ENCODE results near the gene AMBN.
"Not testable (repeated sequence)": the region's sequence is repeated elsewhere in the genome, so short reads cannot be mapped to it uniquely, and the experiment has no call there.

The AMBN gene

GRCh38 chr4:70607334-70607853 is 15.3 kb downstream of the AMBN start:
- no peak for DNase-seq (ENCODE audit: low read depth in 4 of 4, low spot score in 1 of 4)

GRCh38 chr4:70608324-70608723 is 16.3 kb downstream of the AMBN start:
- DNase-seq (ENCODE audit: low read depth in 4 of 4, low spot score in 1 of 4), result no peak

DNA sequence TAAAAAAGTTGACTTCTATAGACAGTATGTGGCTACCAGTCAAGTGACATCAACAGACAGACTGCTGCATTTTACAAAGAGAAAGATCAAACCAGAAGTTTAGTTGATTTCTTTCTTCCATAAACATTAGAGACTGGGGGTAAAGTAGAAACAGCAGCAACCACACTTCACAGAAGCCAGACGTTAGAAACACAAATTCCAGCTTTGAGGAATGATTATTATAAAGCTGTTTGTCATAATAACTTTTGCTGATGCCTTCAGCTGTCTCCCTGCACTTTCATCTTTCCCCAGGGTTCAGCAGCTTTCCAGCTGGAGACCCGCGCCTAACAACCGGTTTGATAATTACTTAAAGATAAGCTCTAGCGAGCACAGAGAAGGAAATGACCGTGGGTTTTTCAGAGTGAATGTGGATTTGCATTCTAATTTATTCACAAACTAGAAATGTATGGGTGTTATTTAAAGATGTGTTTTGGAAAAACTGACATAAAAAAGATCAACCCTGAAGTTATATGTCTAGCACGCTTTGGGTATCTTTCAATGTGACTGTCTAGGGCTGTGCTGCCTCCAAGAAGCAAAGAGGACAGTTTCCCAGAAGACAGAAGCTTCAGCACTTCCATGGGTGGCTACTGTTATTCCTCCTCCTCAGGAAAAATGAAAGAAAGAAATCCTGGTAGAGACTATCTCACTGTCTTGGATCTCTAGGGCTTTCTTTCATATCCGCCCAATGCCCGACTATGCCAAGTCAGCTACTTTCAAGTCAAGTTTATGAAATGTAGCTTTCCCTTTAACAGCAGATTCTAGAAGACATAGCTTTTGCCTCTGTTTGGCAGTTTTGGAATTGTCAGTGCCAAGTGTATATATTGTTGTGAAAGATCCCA is 21.5 kb downstream of the AMBN start:
- no peak for DNase-seq (ENCODE audit: low read depth in 4 of 4, low spot score in 1 of 4)

- no peak for DNase-seq (ENCODE audit: low read depth in 4 of 4, low spot score in 1 of 4)
Measured at GRCh38 chr4:70614184-70614555, 22.1 kb downstream of the AMBN start.

GRCh38 chr4:70619288-70619687 is 27.2 kb downstream of the AMBN start:
- DNase-seq (ENCODE audit: low read depth in 4 of 4, low spot score in 1 of 4), result no peak

- DNase-seq (ENCODE audit: low read depth in 4 of 4, low spot score in 1 of 4), result no peak
Measured at GRCh38 chr4:70619778-70620177, 27.7 kb downstream of the AMBN start.

GRCh38 chr4:70623323-70623722 is 31.3 kb downstream of the AMBN start:
- no peak for DNase-seq (ENCODE audit: low read depth in 4 of 4, low spot score in 1 of 4)

- DNase-seq (ENCODE audit: low read depth in 4 of 4, low spot score in 1 of 4), result no peak
Measured at GRCh38 chr4:70624226-70624793, 32.3 kb downstream of the AMBN start.

DNA sequence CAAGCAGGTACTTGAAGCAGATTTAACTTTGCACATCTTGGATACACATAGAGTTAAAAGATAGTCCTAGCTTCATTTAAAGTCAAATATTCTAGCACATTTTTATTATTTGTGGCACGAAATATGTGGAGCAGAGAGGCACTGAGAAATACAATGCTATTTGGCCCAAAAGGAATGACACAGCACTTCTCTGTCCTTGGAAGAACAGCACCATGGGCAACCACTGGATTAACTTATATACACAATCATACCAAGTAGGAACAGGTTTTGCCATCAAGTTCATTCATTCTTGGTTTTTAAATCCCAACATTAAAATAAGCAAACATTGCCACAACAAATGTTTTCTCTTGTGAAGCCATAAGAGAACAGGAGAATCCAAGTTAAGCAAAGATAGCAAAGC is 35.6 kb downstream of the AMBN start:
- DNase-seq (ENCODE audit: low read depth in 4 of 4, low spot score in 1 of 4), result no peak

DNA sequence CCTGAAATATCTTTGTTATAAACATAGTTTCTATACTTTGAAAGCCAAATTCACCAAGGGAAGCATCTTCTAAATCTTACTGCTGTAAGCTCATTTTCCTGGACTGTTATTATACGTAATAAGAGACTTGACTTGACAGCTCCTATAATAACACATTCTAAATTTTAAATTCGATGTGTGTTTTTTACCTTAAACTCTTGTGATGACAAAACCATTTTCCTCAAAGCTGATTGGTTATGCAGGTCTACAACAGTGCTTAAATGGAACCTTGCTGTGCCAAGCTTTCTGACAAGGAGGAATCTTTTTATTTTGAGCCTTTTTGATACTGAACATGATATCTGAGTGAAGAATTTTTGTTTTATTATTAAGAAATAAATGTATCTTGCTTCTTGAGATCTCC is 36.4 kb downstream of the AMBN start, which contains the start of gene ENAM:
Gene ENAM, plus strand, starts transcription at position 301 of the 400 bp plus-strand sequence. CDS start 757 bp downstream, outside the sequence.
- no peak for DNase-seq (ENCODE audit: low read depth in 4 of 4, low spot score in 1 of 4)

DNA sequence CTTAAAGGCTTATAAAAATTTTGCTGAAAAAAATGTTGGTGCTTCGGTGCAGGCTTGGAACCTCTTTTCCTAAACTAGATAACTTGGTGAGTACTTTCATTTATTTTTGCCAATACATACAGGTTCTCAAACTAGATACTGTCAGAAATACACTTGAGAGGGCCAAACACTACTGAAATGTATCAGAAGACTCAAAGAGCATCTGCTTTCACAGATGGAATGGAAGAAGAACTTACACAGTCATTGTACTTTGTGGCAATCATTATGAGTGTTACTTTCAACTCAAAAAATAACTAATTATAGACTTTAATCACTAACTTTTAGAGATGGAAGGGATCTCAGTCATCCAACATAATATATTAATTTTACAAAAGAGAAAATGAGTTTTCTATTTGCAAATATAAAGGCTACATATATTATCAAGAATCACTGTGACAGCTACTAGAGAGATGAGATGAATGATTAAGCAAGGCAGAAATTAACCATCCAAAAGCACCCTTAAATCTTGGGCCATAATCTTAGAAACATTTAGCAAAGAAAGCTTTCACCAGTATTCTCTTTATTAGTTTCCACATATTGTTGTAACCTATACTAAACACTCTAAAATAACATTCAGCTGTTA is 37.5 kb downstream of the AMBN start:
- DNase-seq (ENCODE audit: low read depth in 4 of 4, low spot score in 1 of 4), result no peak

DNA sequence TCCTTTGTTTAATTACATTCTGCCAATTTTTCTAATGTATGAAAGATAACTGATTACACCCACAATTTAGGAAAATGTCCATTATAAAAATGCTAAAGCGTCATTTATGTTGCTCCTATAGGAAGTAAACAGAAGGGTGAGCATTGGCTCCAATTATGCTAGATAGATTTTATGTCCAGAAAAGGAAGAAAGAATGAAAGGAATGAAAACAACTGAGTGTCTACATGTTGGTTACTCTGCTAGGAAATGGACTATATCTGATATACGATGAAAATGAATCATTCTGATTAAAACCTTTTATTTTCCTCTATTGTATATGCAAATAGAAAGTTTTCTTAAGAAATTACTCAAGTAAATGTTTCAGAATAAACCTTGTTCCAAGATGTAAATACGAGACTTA is 38.1 kb downstream of the AMBN start:
- DNase-seq (ENCODE audit: low read depth in 4 of 4, low spot score in 1 of 4), result no peak

DNA sequence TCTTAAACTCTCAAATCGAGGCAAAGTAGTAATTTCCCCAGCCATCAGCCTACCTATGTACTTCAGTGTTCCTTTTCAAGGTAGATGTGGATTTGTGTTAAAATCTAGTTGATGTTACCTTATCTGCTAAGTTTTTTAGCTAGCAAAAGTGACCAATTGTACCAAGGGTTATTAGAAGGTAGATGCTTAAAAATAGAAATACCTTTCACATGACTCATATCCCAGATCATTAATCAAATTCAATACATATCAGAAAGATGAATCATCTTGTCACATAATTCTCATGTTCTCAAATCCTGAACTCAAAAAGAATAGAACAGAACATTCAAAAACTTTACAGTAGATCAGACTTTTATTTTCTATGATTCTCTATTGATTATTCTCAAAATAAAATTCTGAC is 40.0 kb downstream of the AMBN start:
- DNase-seq (ENCODE audit: low read depth in 4 of 4, low spot score in 1 of 4), result no peak

GRCh38 chr4:70634482-70634881 is 42.4 kb downstream of the AMBN start:
- no peak for DNase-seq (ENCODE audit: low read depth in 4 of 4, low spot score in 1 of 4)

DNA sequence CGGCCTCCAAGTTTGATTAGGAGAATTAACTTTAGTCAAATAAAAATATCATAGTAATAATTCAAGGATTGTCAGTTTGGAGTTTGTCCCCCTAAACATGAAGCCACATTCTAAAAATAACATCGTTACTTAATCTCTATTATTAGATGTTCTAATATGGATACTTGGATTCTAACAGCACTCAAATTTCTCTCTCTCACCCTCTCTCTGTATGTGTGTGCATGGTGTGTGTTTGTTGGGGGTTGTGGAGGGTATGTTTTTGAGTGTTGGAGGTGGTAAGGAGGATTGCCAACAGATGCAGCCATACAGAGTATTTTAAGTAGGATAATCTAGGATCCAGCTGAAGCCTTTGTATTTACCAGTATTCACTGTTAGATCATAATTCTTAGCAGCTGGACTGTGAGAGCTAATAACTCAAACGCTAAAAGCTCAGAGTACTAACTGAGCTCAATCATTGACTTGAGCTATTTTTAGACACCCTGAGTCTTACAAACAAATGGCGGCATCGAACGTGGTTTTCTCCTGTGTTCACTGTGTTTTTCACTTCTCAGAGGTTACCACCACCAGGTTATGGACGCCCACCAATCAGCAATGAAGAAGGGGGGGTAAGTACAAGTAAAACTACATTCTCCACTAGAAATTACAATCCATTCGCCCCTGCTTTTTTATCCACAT is 45.3 kb downstream of the AMBN start:
- no peak for DNase-seq (ENCODE audit: low read depth in 4 of 4, low spot score in 1 of 4)

GRCh38 chr4:70640192-70640591 is 48.1 kb downstream of the AMBN start:
- DNase-seq (ENCODE audit: low read depth in 4 of 4, low spot score in 1 of 4), result no peak

- not testable (repeated sequence) for DNase-seq (ENCODE audit: low read depth in 4 of 4, low spot score in 1 of 4)
Measured at GRCh38 chr4:70650741-70651140, 58.7 kb downstream of the AMBN start.

GRCh38 chr4:70651864-70652506 is 59.9 kb downstream of the AMBN start:
- DNase-seq (ENCODE audit: low read depth in 4 of 4, low spot score in 1 of 4), result no peak

- no peak for DNase-seq (ENCODE audit: low read depth in 4 of 4, low spot score in 1 of 4)
Measured at GRCh38 chr4:70654605-70655011, 62.6 kb downstream of the AMBN start.

Data from stimulated activated CD4-positive, alpha-beta T cell treated with anti-CD3 and anti-CD28 coated beads, Interleukin-1b, Interleukin-23, amount 100 ng/mL, for 24 hours (primary cell).